Type B pancreatic cell (in vitro differentiated cells): Measurements from ENCODE around the gene NOD2. TPM values are rescaled to one million over a fixed set of nuclear protein-coding genes. Genes with fewer than 3 reads are reported as not detected.
A peak's percentile ranks its signal among the peaks of the same experiment; 100 is the strongest.

ENCODE experiments used
- DNase-seq: peaks from one replicate; pipeline ENCODE4 v3.0.0; 2021; ENCODE audit warnings: mixed read lengths; ENCODE audit not compliant: unreplicated experiment; ENCODE audit errors: extremely low spot score
- H3K27ac Mint-ChIP-seq: 2 replicates; pipeline ENCODE4 v1.8.0; 2021; ENCODE audit warnings: mild to moderate bottlenecking, mixed read lengths
- H3K27me3 Mint-ChIP-seq: 2 replicates; pipeline ENCODE4 v1.8.0; 2021; ENCODE audit warnings: mixed read lengths
- H3K36me3 Mint-ChIP-seq: 2 replicates; pipeline ENCODE4 v1.8.0; 2021; ENCODE audit warnings: mixed read lengths
- H3K4me1 Mint-ChIP-seq: one replicate; pipeline ENCODE4 v1.8.0; 2021; ENCODE audit warnings: mixed read lengths; ENCODE audit not compliant: unreplicated experiment
- H3K4me3 Mint-ChIP-seq: 2 replicates; pipeline ENCODE4 v1.8.0; 2021; ENCODE audit warnings: mild to moderate bottlenecking, mixed read lengths
- H3K9me3 Mint-ChIP-seq: 2 replicates; pipeline ENCODE4 v1.8.0; 2021; ENCODE audit warnings: mixed read lengths
- CTCF ChIP-seq: fragments of 200-600 bp; sonication (generic); conservative IDR thresholded peaks from 2 replicates; pipeline ENCODE4 v1.5.0; 2021; ENCODE audit warnings: antibody characterized with exemption, mild to moderate bottlenecking
- microRNA-seq: library from miRNA; unstranded; fragments of <30 nt; microRNA quantifications from one replicate; pipeline ENCODE4, GENCODE V29; 2020
- total RNA-seq: library from RNA; stranded (reverse); gene quantifications from 2 replicates; pipeline ENCODE4 v1.2.1, GENCODE V29; 2021; ENCODE audit warnings: low replicate concordance

The NOD2 gene
- total RNA-seq, 1 donor from 2014 or later, result 0.31 TPM

GRCh38 chr16:50776037-50776436 lies 82.6 kb downstream of the NOD2 start:
- no peaks in the 10 kb centered on the region for H3K4me1 Mint-ChIP-seq
- no peak overlapping the region for H3K27ac Mint-ChIP-seq
- H3K27me3 Mint-ChIP-seq, result no peaks in the 10 kb centered on the region
- no peak for DNase-seq
- TF ChIP-seq CTCF, result no peak
- H3K36me3 Mint-ChIP-seq, result peaks cover 14% of the 10 kb centered on the region
- H3K4me3 Mint-ChIP-seq, result no peak overlapping the region
- no peaks in the 10 kb centered on the region for H3K9me3 Mint-ChIP-seq

GRCh38 chr16:50778284-50779163 lies 85.1 kb downstream of the NOD2 start:
- no peak for DNase-seq
- Mint-ChIP-seq H3K9me3 (no peaks in the 10 kb centered on the region), H3K36me3 (peaks cover 22% of the 10 kb centered on the region), H3K4me3 (no peak overlapping the region), H3K4me1 (no peaks in the 10 kb centered on the region), H3K27me3 (no peaks in the 10 kb centered on the region), H3K27ac (no peak overlapping the region)
- no peak for TF ChIP-seq CTCF

- TF ChIP-seq CTCF, result peak; percentile 38
- no peak for DNase-seq
- H3K4me3 Mint-ChIP-seq, result no peak overlapping the region
- H3K27me3 Mint-ChIP-seq, result no peaks in the 10 kb centered on the region
- no peaks in the 10 kb centered on the region for H3K9me3 Mint-ChIP-seq
- H3K4me1 Mint-ChIP-seq, result no peaks in the 10 kb centered on the region
- H3K27ac Mint-ChIP-seq, result no peak overlapping the region
- H3K36me3 Mint-ChIP-seq, result peaks cover 25% of the 10 kb centered on the region
Observed at GRCh38 chr16:50781043-50781442, 87.6 kb downstream of the NOD2 start.

GRCh38 chr16:50781518-50781917 lies 88.1 kb downstream of the NOD2 start:
- Mint-ChIP-seq H3K4me3 (no peak overlapping the region), H3K27ac (no peak overlapping the region), H3K36me3 (peaks cover 25% of the 10 kb centered on the region), H3K27me3 (no peaks in the 10 kb centered on the region), H3K4me1 (no peaks in the 10 kb centered on the region), H3K9me3 (no peaks in the 10 kb centered on the region)
- no peak for TF ChIP-seq CTCF
- no peak for DNase-seq

Small RNAs within 50 kb of the gene (microRNA-seq; reads per million reads assigned to microRNA genes)
- gene MIR3181, result 1.9 reads per million

Other genes starting within 250 kb of the NOD2 start
- 33.8 and 43.2 TPM in 2 replicates for gene NKD1, start 145.2 kb upstream of the NOD2 start, total RNA-seq
- gene SNX20, start 12.3 kb upstream of the NOD2 start, total RNA-seq, result not detected in 2 replicates
- gene CYLD, start 48.5 kb downstream of the NOD2 start, total RNA-seq, result 21.8 and 24.9 TPM in 2 replicates